Measurements from ENCODE around the gene SBSN.

The SBSN gene

GRCh38 chr19:35555301-35556005 lies 27.3 kb upstream of the SBSN start:
- H3K9me3 ChIP-seq (ENCODE audit: control insufficient read depth, low read length) = no peaks in the 10 kb centered on the region
- no peaks in the 10 kb centered on the region for H3K4me1 ChIP-seq
- no peaks in the 10 kb centered on the region for H3K27me3 ChIP-seq (ENCODE audit: control insufficient read depth, insufficient read depth, low read length)
- H2AFZ ChIP-seq = no peak overlapping the region
- H3K4me3 ChIP-seq (ENCODE audit: low read depth, low read length) = no peak overlapping the region
- no peak overlapping the region for H3K4me2 ChIP-seq (ENCODE audit: low read length)
- no peak overlapping the region for H3K9ac ChIP-seq
- H3K36me3 ChIP-seq (ENCODE audit: control insufficient read depth, insufficient read depth, low read length) = no peaks in the 10 kb centered on the region
- H3K27ac ChIP-seq = no peak overlapping the region
- no peaks in the 10 kb centered on the region for H3K79me2 ChIP-seq
- no peak for TF ChIP-seq CTCF (IDR thresholded peaks at IDR 0.05)

GRCh38 chr19:35554076-35554475 lies 26.0 kb upstream of the SBSN start:
- H2AFZ ChIP-seq = no peak overlapping the region
- H3K27me3 ChIP-seq (ENCODE audit: control insufficient read depth, insufficient read depth, low read length) = no peaks in the 10 kb centered on the region
- no peak for TF ChIP-seq CTCF (IDR thresholded peaks at IDR 0.05)
- no peak overlapping the region for H3K27ac ChIP-seq
- no peaks in the 10 kb centered on the region for H3K36me3 ChIP-seq (ENCODE audit: control insufficient read depth, insufficient read depth, low read length)
- H3K9me3 ChIP-seq (ENCODE audit: control insufficient read depth, low read length) = no peaks in the 10 kb centered on the region
- H3K9ac ChIP-seq = no peak overlapping the region
- H3K4me3 ChIP-seq (ENCODE audit: low read depth, low read length) = no peak overlapping the region
- no peak overlapping the region for H3K4me2 ChIP-seq (ENCODE audit: low read length)
- H3K79me2 ChIP-seq = no peaks in the 10 kb centered on the region
- H3K4me1 ChIP-seq = no peaks in the 10 kb centered on the region

GRCh38 chr19:35553385-35554000 lies 25.4 kb upstream of the SBSN start:
- H3K27ac ChIP-seq = no peak overlapping the region
- H3K9ac ChIP-seq = no peak overlapping the region
- no peak overlapping the region for H3K4me2 ChIP-seq (ENCODE audit: low read length)
- H3K9me3 ChIP-seq (ENCODE audit: control insufficient read depth, low read length) = no peaks in the 10 kb centered on the region
- TF ChIP-seq CTCF (IDR thresholded peaks at IDR 0.05) = no peak
- no peaks in the 10 kb centered on the region for H3K4me1 ChIP-seq
- no peaks in the 10 kb centered on the region for H3K36me3 ChIP-seq (ENCODE audit: control insufficient read depth, insufficient read depth, low read length)
- H3K79me2 ChIP-seq = no peaks in the 10 kb centered on the region
- H3K4me3 ChIP-seq (ENCODE audit: low read depth, low read length) = no peak overlapping the region
- no peak overlapping the region for H2AFZ ChIP-seq
- no peaks in the 10 kb centered on the region for H3K27me3 ChIP-seq (ENCODE audit: control insufficient read depth, insufficient read depth, low read length)

- no peak overlapping the region for H3K9ac ChIP-seq
- no peak overlapping the region for H2AFZ ChIP-seq
- no peak for TF ChIP-seq CTCF (IDR thresholded peaks at IDR 0.05)
- H3K79me2 ChIP-seq = no peaks in the 10 kb centered on the region
- H3K4me3 ChIP-seq (ENCODE audit: low read depth, low read length) = no peak overlapping the region
- no peaks in the 10 kb centered on the region for H3K9me3 ChIP-seq (ENCODE audit: control insufficient read depth, low read length)
- no peak overlapping the region for H3K4me2 ChIP-seq (ENCODE audit: low read length)
- no peaks in the 10 kb centered on the region for H3K36me3 ChIP-seq (ENCODE audit: control insufficient read depth, insufficient read depth, low read length)
- no peak overlapping the region for H3K27ac ChIP-seq
- no peaks in the 10 kb centered on the region for H3K27me3 ChIP-seq (ENCODE audit: control insufficient read depth, insufficient read depth, low read length)
- no peaks in the 10 kb centered on the region for H3K4me1 ChIP-seq
Observed at GRCh38 chr19:35552534-35553384, 24.6 kb upstream of the SBSN start.

All from parathyroid adenoma (tissue), 2 donors.